Neuronal stem cell (in vitro differentiated cells): ENCODE results near the gene RBM12.
"Not testable (repeated sequence)": the region's sequence is repeated elsewhere in the genome, so short reads cannot be mapped to it uniquely, and the experiment has no call there.

Experiments
- DNase-seq: peaks from one replicate; pipeline ENCODE4 v3.0.0-alpha.2; 2013; ENCODE audit warnings: low spot score
- H2AFZ ChIP-seq: one replicate; pipeline ENCODE4 v1.6.1; 2013; ENCODE audit warnings: mild to moderate bottlenecking, low read length, inconsistent platforms
- H2AK5ac ChIP-seq: 2 replicates; pipeline ENCODE4 v1.6.1; 2013; ENCODE audit warnings: low read depth, mild to moderate bottlenecking, inconsistent platforms, low read length, moderate library complexity, mixed read lengths
- H2BK120ac ChIP-seq: 2 replicates; pipeline ENCODE4 v1.6.1; 2013; ENCODE audit warnings: low read depth, mild to moderate bottlenecking, inconsistent platforms, low read length, moderate library complexity, mixed read lengths
- H2BK12ac ChIP-seq: one replicate; pipeline ENCODE4 v1.6.1; 2013; ENCODE audit warnings: low read length, inconsistent platforms
- H2BK15ac ChIP-seq: 2 replicates; pipeline ENCODE4 v1.6.1; 2013; ENCODE audit warnings: mild to moderate bottlenecking, low read length, inconsistent platforms, mixed read lengths
- H2BK5ac ChIP-seq: one replicate; pipeline ENCODE4 v1.6.1; 2013; ENCODE audit warnings: inconsistent platforms, mild to moderate bottlenecking, low read length, moderate library complexity
- H3K14ac ChIP-seq: one replicate; pipeline ENCODE4 v1.6.1; 2013; ENCODE audit warnings: low read length, inconsistent platforms
- H3K18ac ChIP-seq: 2 replicates; pipeline ENCODE4 v1.6.1; 2013; ENCODE audit warnings: low read length, inconsistent platforms
- H3K23ac ChIP-seq: 2 replicates; pipeline ENCODE4 v1.6.1; 2013; ENCODE audit warnings: low read depth, mild to moderate bottlenecking, mixed read lengths, low read length, inconsistent platforms; ENCODE audit not compliant: poor library complexity
- H3K27ac ChIP-seq: replicated peaks from 3 replicates; pipeline ENCODE4 v1.5.1; 2013; ENCODE audit warnings: low read length, inconsistent platforms
- H3K27me3 ChIP-seq, 3 experiments: 2 replicates each; pipeline ENCODE4 v1.6.1; 2013; ENCODE audit warnings: low read length in 3 of 3, mild to moderate bottlenecking in 2 of 3, inconsistent platforms in 1 of 3, low read depth in 1 of 3, mixed read lengths in 1 of 3, moderate library complexity in 1 of 3; ENCODE audit not compliant: control insufficient read depth in 3 of 3, insufficient read depth in 3 of 3
- H3K36me3 ChIP-seq, 2 donors: replicated peaks in 1 of 2; 2 replicates each; pipeline ENCODE4 v1.6.1; 2013; ENCODE audit warnings: low read length in 2 of 2; ENCODE audit not compliant: control insufficient read depth in 2 of 2, insufficient read depth in 2 of 2
- H3K4ac ChIP-seq: 2 replicates; pipeline ENCODE4 v1.6.1; 2013; ENCODE audit warnings: inconsistent platforms, mild to moderate bottlenecking, low read length, moderate library complexity
- H3K4me1 ChIP-seq, 2 donors: 1 replicate in 1 of 2; 2 replicates in 1 of 2; pipeline ENCODE4 v1.6.1; 2013; ENCODE audit warnings: low read length in 2 of 2, low read depth in 1 of 2; ENCODE audit not compliant: control insufficient read depth in 2 of 2, insufficient read depth in 1 of 2
- H3K4me2 ChIP-seq: one replicate; pipeline ENCODE4 v1.6.1; 2013; ENCODE audit warnings: mild to moderate bottlenecking, low read length, inconsistent platforms; ENCODE audit not compliant: insufficient read depth, poor library complexity, severe bottlenecking
- H3K4me3 ChIP-seq, 2 donors: 2 replicates each; pipeline ENCODE4 v1.5.1; 2013; ENCODE audit warnings: low read length in 2 of 2, mild to moderate bottlenecking in 2 of 2, inconsistent platforms in 1 of 2, moderate library complexity in 1 of 2
- H3K79me1 ChIP-seq: one replicate; pipeline ENCODE4 v1.6.1; 2013; ENCODE audit warnings: low read depth, mild to moderate bottlenecking, inconsistent platforms, low read length, moderate library complexity
- H3K9ac ChIP-seq: one replicate; pipeline ENCODE4 v1.6.1; 2013; ENCODE audit warnings: mild to moderate bottlenecking, low read depth, low read length, inconsistent platforms; ENCODE audit not compliant: poor library complexity
- H3K9me3 ChIP-seq, 2 donors: replicated peaks in 1 of 2; 2 replicates each; pipeline versions ENCODE3 to v1.6.1; 2013; ENCODE audit warnings: low read length in 2 of 2, mild to moderate bottlenecking in 2 of 2, inconsistent platforms in 1 of 2, low read depth in 1 of 2, mixed read lengths in 1 of 2, moderate library complexity in 1 of 2; ENCODE audit not compliant: control insufficient read depth in 2 of 2, insufficient read depth in 1 of 2
- H4K8ac ChIP-seq: one replicate; pipeline ENCODE4 v1.6.1; 2013; ENCODE audit warnings: low read depth, mild to moderate bottlenecking, inconsistent platforms, low read length, moderate library complexity
- H4K91ac ChIP-seq: one replicate; pipeline ENCODE4 v1.6.1; 2013; ENCODE audit warnings: low read length, low read depth, mild to moderate bottlenecking, inconsistent platforms; ENCODE audit not compliant: poor library complexity
- WGBS, 2 donors: extraction: QIAGEN DNeasy Blood & Tissue Kit; methylation state at CpG; one replicate each; pipeline ENCODE4 v1.1.7; 2013; ENCODE audit warnings: missing lambda C conversion rate in 2 of 2, mixed read lengths in 1 of 2; ENCODE audit not compliant: insufficient read length in 2 of 2, insufficient replicate concordance in 1 of 2; ENCODE audit errors: extremely low coverage in 2 of 2; 5-methylcytosine and 5-hydroxymethylcytosine counted together

The RBM12 gene

GRCh38 chr20:35686872-35687271, 22.2 kb upstream of the RBM12 start:
- not testable (repeated sequence) for H3K4me1 ChIP-seq, H3K27ac ChIP-seq, H2AFZ ChIP-seq, DNase-seq, H2AK5ac ChIP-seq, H2BK12ac ChIP-seq, H2BK120ac ChIP-seq, H3K23ac ChIP-seq, H3K9ac ChIP-seq, H4K8ac ChIP-seq, H3K18ac ChIP-seq, H3K14ac ChIP-seq, H3K27me3 ChIP-seq, H3K4ac ChIP-seq, H4K91ac ChIP-seq, H3K79me1 ChIP-seq, H3K4me2 ChIP-seq, H3K9me3 ChIP-seq, H3K4me3 ChIP-seq, H2BK15ac ChIP-seq, H2BK5ac ChIP-seq
- H3K36me3 ChIP-seq = peaks cover 2 to 18% of the 10 kb centered on the region in 2 donors
- no CpG with 5 or more reads among the region's 11 CpGs for WGBS, 2 donors

- no CpG with 5 or more reads among the region's 9 CpGs for WGBS, 2 donors
- not testable (repeated sequence) for H3K18ac ChIP-seq, H3K4me1 ChIP-seq, H2BK5ac ChIP-seq, H2BK12ac ChIP-seq, H3K14ac ChIP-seq, H2AFZ ChIP-seq, H3K9me3 ChIP-seq, H4K91ac ChIP-seq, H3K4me2 ChIP-seq, H3K4me3 ChIP-seq, H3K79me1 ChIP-seq, H2BK120ac ChIP-seq, H3K27ac ChIP-seq, H3K27me3 ChIP-seq, DNase-seq, H4K8ac ChIP-seq, H3K23ac ChIP-seq, H3K9ac ChIP-seq, H2AK5ac ChIP-seq, H2BK15ac ChIP-seq, H3K4ac ChIP-seq
- H3K36me3 ChIP-seq = peaks cover 2 to 16% of the 10 kb centered on the region in 2 donors
Measured at GRCh38 chr20:35685368-35685767, 20.7 kb upstream of the RBM12 start.

GRCh38 chr20:35681960-35682359, 17.3 kb upstream of the RBM12 start:
- Histone ChIP-seq H3K9me3 (peaks cover 0 to under 1% of the 10 kb centered on the region in 2 donors), H2AFZ (no peak overlapping the region), H4K8ac (no peak overlapping the region), H3K18ac (no peak overlapping the region), H3K4ac (no peak overlapping the region), H2BK12ac (no peak overlapping the region), H3K4me1 (no peaks in the 10 kb centered on the region), H2BK15ac (no peak overlapping the region), H3K9ac (no peak overlapping the region), H3K14ac (no peak overlapping the region), H2BK5ac (no peak overlapping the region), H3K4me3 (no peak overlapping the region), H3K4me2 (no peak overlapping the region), H3K79me1 (no peaks in the 10 kb centered on the region), H2AK5ac (no peak overlapping the region), H3K27me3 (no peaks in the 10 kb centered on the region), H2BK120ac (no peak overlapping the region), H3K23ac (no peak overlapping the region), H4K91ac (no peak overlapping the region), H3K36me3 (no peaks in the 10 kb centered on the region), H3K27ac (no peak overlapping the region)
- WGBS, 2 donors = 100% methylated on average over 1 of the region's 1 CpG; no CpG with 5 or more reads in 1 of the 2 donors
- no peak for DNase-seq

- Histone ChIP-seq H3K27me3 (no peaks in the 10 kb centered on the region), H3K79me1 (no peaks in the 10 kb centered on the region), H3K36me3 (no peaks in the 10 kb centered on the region), H3K9ac (no peak overlapping the region), H2BK5ac (no peak overlapping the region), H2BK120ac (no peak overlapping the region), H2AK5ac (no peak overlapping the region), H3K4ac (no peak overlapping the region), H3K4me3 (no peak overlapping the region), H3K14ac (no peak overlapping the region), H3K4me2 (no peak overlapping the region), H4K91ac (no peak overlapping the region), H2AFZ (no peak overlapping the region), H2BK12ac (no peak overlapping the region), H3K18ac (no peak overlapping the region), H3K23ac (no peak overlapping the region), H4K8ac (no peak overlapping the region), H2BK15ac (no peak overlapping the region), H3K9me3 (no peaks in the 10 kb centered on the region), H3K4me1 (no peaks in the 10 kb centered on the region), H3K27ac (no peak overlapping the region)
- WGBS, 2 donors = no CpG with 5 or more reads among the region's 4 CpGs
- no peak for DNase-seq
Measured at GRCh38 chr20:35680452-35681183, 15.9 kb upstream of the RBM12 start.
